HepG2 (cell line): ENCODE data around the gene GBA3. TPM values are rescaled to one million over a fixed set of nuclear protein-coding genes. Genes with fewer than 3 reads are reported as not detected.

Experiments
- ATAC-seq: fragments of 200-7000 bp; cut with Tn5 transposase; 3 replicates; pipeline ENCODE4 v1.9.1; 2020; ENCODE audit warnings: mild to moderate bottlenecking, moderate library complexity
- BruUV-seq: library from RNA; stranded (reverse); fragments of 400-500 nt; replicated peaks from 2 replicates; lab custom pipeline; 2021; lab: Mats Ljungman, UMichigan
- CTCF ChIA-PET: fragments of 300-600 bp; formaldehyde crosslinking; extraction: SDS; loops from one replicate; lab custom pipeline; 2021; ENCODE audit warnings: low total read pairs, inconsistent platforms, low intra/inter-chr PET ratio; lab: Yijun Ruan, JAX
- POLR2A ChIA-PET: fragments of 350-600 bp; sonication (Branson Sonifier 250); formaldehyde crosslinking; loops from one replicate; lab custom pipeline; 2020; ENCODE audit warnings: antibody characterized with exemption, inconsistent platforms; lab: Yijun Ruan, JAX
- DNase-seq: peaks from one replicate; pipeline ENCODE4 v3.0.0-alpha.2; 2015; ENCODE audit warnings: low spot score
- FAIRE-seq: peaks from 3 replicates; lab custom pipeline; 2011; peaks lifted over from hg19 to GRCh38; lab: Jason Lieb, UNC
- H2AFZ ChIP-seq: one replicate; pipeline ENCODE4 v1.6.1; 2011; ENCODE audit warnings: low read length, inconsistent platforms
- H3K27ac ChIP-seq: fragments of 300-600 bp; 3 replicates; pipeline ENCODE4 v1.8.0; 2011; ENCODE audit warnings: mixed run types, mild to moderate bottlenecking, mixed read lengths, low read length, inconsistent platforms; ENCODE audit not compliant: insufficient read depth; ENCODE audit errors: extremely low read length
- H3K27me3 ChIP-seq, 2 experiments: fragments of 200-600 bp in 1 of 2; 2 replicates in 1 of 2; 3 replicates in 1 of 2; pipeline versions ENCODE4 v1.6.0 to v1.8.0; 2011; ENCODE audit warnings: low read length in 2 of 2, mild to moderate bottlenecking in 2 of 2, moderate library complexity in 2 of 2, inconsistent platforms in 1 of 2; ENCODE audit not compliant: insufficient read depth in 2 of 2, control insufficient read depth in 1 of 2
- H3K36me3 ChIP-seq, 2 experiments: fragments of 200-600 bp in 1 of 2; replicated peaks in 1 of 2; 2 replicates in 1 of 2; 3 replicates in 1 of 2; pipeline versions ENCODE4 v1.5.1 to v1.8.0; 2011; ENCODE audit warnings: low read length in 2 of 2, inconsistent platforms in 1 of 2; ENCODE audit not compliant: insufficient read depth in 2 of 2, control insufficient read depth in 1 of 2
- H3K4me1 ChIP-seq: 2 replicates; pipeline ENCODE4 v1.5.1; 2012; ENCODE audit warnings: low read length, inconsistent platforms; ENCODE audit not compliant: insufficient read depth
- H3K4me2 ChIP-seq: 2 replicates; pipeline ENCODE4 v1.6.0; 2011; ENCODE audit warnings: low read depth, low read length, inconsistent platforms
- H3K4me3 ChIP-seq, 3 experiments: fragments of 200-600 bp in 1 of 3; sonication (generic), shearing (Covaris generic) in 1 of 3; replicated peaks in 1 of 3; 2 replicates each; pipeline ENCODE4 v1.5.1; 2011 to 2016; ENCODE audit warnings: low read length in 3 of 3, inconsistent platforms in 2 of 3, low read depth in 2 of 3, mild to moderate bottlenecking in 2 of 3, control low read depth in 1 of 3, mixed read lengths in 1 of 3; ENCODE audit not compliant: insufficient read depth in 1 of 3
- H3K79me2 ChIP-seq: one replicate; pipeline ENCODE4 v1.6.1; 2011; ENCODE audit warnings: low read length, inconsistent platforms; ENCODE audit not compliant: insufficient read depth
- H3K9ac ChIP-seq: 2 replicates; pipeline ENCODE4 v1.6.0; 2011; ENCODE audit warnings: mild to moderate bottlenecking, low read depth, low read length, inconsistent platforms; ENCODE audit not compliant: insufficient read depth
- H3K9me3 ChIP-seq: 2 replicates; pipeline ENCODE4 v1.5.1; 2012; ENCODE audit warnings: mild to moderate bottlenecking, low read length
- H4K20me1 ChIP-seq: 2 replicates; pipeline ENCODE4 v1.6.0; 2011; ENCODE audit warnings: inconsistent platforms, mild to moderate bottlenecking, low read length, moderate library complexity; ENCODE audit not compliant: insufficient read depth
- ADNP ChIP-seq: sonication (generic); formaldehyde crosslinking; IDR thresholded peaks from 2 replicates; pipeline ENCODE4 v1.4.0; 2020; ENCODE audit warnings: missing genetic modification reagents
- ATF6 ChIP-seq: sonication (generic); formaldehyde crosslinking; conservative IDR thresholded peaks from 2 replicates; pipeline ENCODE4 v1.4.0; 2020; ENCODE audit warnings: missing genetic modification reagents
- ETV5 ChIP-seq: IDR thresholded peaks from 2 replicates; pipeline ENCODE4 v1.6.1; 2018; ENCODE audit warnings: missing biosample characterization, missing genetic modification reagents, inconsistent platforms, borderline replicate concordance
- HDAC2 ChIP-seq: sonication (generic); formaldehyde crosslinking; IDR thresholded peaks from 2 replicates; pipeline ENCODE4 v1.4.0; 2020; ENCODE audit warnings: missing genetic modification reagents
- HMG20B ChIP-seq: conservative IDR thresholded peaks from 2 replicates; pipeline ENCODE4 v1.6.1; 2016; ENCODE audit warnings: missing genetic modification reagents, missing compliant biosample characterization
- MEF2D ChIP-seq: sonication (generic); formaldehyde crosslinking; IDR thresholded peaks from 2 replicates; pipeline ENCODE4 v1.5.1; 2020; ENCODE audit warnings: mild to moderate bottlenecking, missing genetic modification reagents
- MTF2 ChIP-seq: sonication (generic); formaldehyde crosslinking; IDR thresholded peaks from 2 replicates; pipeline ENCODE4 v1.5.0; 2020; ENCODE audit warnings: missing genetic modification reagents, borderline replicate concordance
- RFX1 ChIP-seq: fragments of 450-650 bp; IDR thresholded peaks from 2 replicates; pipeline ENCODE4 v1.6.1; 2017
- SALL1 ChIP-seq: sonication (generic); formaldehyde crosslinking; IDR thresholded peaks from 2 replicates; pipeline ENCODE4 v1.8.0; 2022; ENCODE audit warnings: mild to moderate bottlenecking, missing genetic modification reagents
- SIN3A ChIP-seq: IDR thresholded peaks from 2 replicates; pipeline ENCODE4 v1.6.1; 2011; ENCODE audit warnings: low read depth, mild to moderate bottlenecking, control low read depth, low read length, borderline replicate concordance
- SNAI1 ChIP-seq: sonication (generic); formaldehyde crosslinking; IDR thresholded peaks from 2 replicates; pipeline ENCODE4 v1.5.0; 2020; ENCODE audit warnings: mild to moderate bottlenecking, missing genetic modification reagents, borderline replicate concordance
- TBL1XR1 ChIP-seq: fragments of 150-350 bp; IDR thresholded peaks from 2 replicates; pipeline ENCODE4 v1.6.1; 2014; ENCODE audit warnings: borderline replicate concordance, low read length; ENCODE audit not compliant: partially characterized antibody
- TBX3 ChIP-seq: fragments of 450-650 bp; IDR thresholded peaks from 2 replicates; pipeline ENCODE4 v1.6.1; 2017; ENCODE audit warnings: antibody characterized with exemption, mild to moderate bottlenecking, inconsistent platforms, borderline replicate concordance
- ZBTB20 ChIP-seq: sonication (generic); formaldehyde crosslinking; IDR thresholded peaks from 2 replicates; pipeline ENCODE4 v1.8.1; 2023; ENCODE audit warnings: missing genetic modification reagents, low read depth, mild to moderate bottlenecking, borderline replicate concordance
- ZNF513 ChIP-seq: sonication (generic); formaldehyde crosslinking; conservative IDR thresholded peaks from 2 replicates; pipeline ENCODE4 v1.5.0; 2020; ENCODE audit warnings: missing genetic modification reagents
- ZNF672 ChIP-seq: sonication (generic); formaldehyde crosslinking; IDR thresholded peaks from 2 replicates; pipeline ENCODE4 v1.8.1; 2022; ENCODE audit warnings: missing genetic modification reagents
- ZNF839 ChIP-seq: sonication (generic); formaldehyde crosslinking; IDR thresholded peaks from 2 replicates; pipeline ENCODE4 v1.4.0; 2020; ENCODE audit warnings: missing genetic modification reagents, mild to moderate bottlenecking, borderline replicate concordance
- whole genome bisulfite sequencing: methylation state at CpG from one replicate; pipeline ENCODE4 v1.1.6; 2017; ENCODE audit warnings: low lambda C conversion rate; 5-methylcytosine and 5-hydroxymethylcytosine counted together
- in situ Hi-C: cut with HindIII; loops from 2 replicates; pipeline ENCODE4 v1.10.0; 2017; ENCODE audit warnings: low pct_unique_long_range_greater_than_20kb; ENCODE audit not compliant: extremely low pct_ligation_motif_present
- intact Hi-C: fragments of 100-400 bp; cut with micrococcal nuclease; formaldehyde crosslinking; loops from one replicate; pipeline ENCODE4 v1.10.0; 2022; ENCODE audit not compliant: unreplicated experiment
- polyA plus RNA-seq, 8 experiments: library from polyadenylated mRNA; depleted of rRNA in 3 of 8; stranded (reverse) in 7 of 8; unstranded in 1 of 8; fragments of >200 nt; fragmentation: Illumina TruSeq in 4 of 8; extraction: Trizol in 4 of 8; gene quantifications; 2 replicates each; pipeline versions ENCODE4 v1.2.1 to v1.2.3, GENCODE V29; 2011 to 2016; ENCODE audit warnings: low read depth in 4 of 8, missing spikeins in 1 of 8, mixed read lengths in 1 of 8; ENCODE audit not compliant: insufficient read depth in 1 of 8
- total RNA-seq, 5 experiments: library from RNA; depleted of rRNA; stranded (reverse); fragments of >200 nt; fragmentation: Illumina TruSeq; extraction: Trizol; gene quantifications; 2 replicates each; pipeline ENCODE4 v1.2.3, GENCODE V29; 2016; ENCODE audit warnings: low read depth in 1 of 5
- TF ChIP-seq, protein P1 (sequence below): IDR thresholded peaks from 2 replicates; pipeline ENCODE4 v1.6.1; 2012; ENCODE audit warnings: low read length, improper control_type of control experiment

Gene GBA3
- total and polyA plus RNA-seq, 2 of the 13 experiments (the other 11 are each of a cell fraction or from before 2014, with no cell fraction given) = 0.18 TPM; not detected in 1

DNA sequence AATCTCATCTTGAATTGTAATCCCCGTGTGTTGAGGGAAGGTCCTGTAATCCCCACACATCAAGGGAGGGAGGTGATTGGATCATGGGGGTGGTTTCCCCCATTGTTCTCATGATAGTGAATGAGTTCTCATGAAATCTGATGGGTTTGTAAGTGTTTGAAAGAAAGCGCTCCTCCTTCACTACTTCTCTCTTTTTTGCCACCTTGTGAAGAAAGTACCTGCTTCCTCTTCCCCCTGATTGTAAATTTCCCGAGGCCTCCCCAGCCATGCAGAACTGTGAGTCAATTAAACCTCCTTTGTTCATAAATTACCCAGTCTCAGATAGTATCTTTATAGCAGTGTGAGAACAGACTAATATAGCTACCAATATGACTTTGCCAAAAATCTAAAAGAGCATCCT, 41.1 kb downstream of the GBA3 start:
- TF ChIP-seq SIN3A (no peak), ZNF513 (CRISPR knock-in tag) (no peak), SALL1 (CRISPR knock-in tag) (no peak), ZNF672 (no peak), ADNP (no peak), HDAC2 (no peak), MEF2D (no peak), TBL1XR1 (no peak), ZBTB20 (CRISPR knock-in tag) (no peak), RFX1 (no peak), HMG20B (no peak), MTF2 (CRISPR knock-in tag) (no peak), ZNF839 (no peak), ETV5 (CRISPR knock-in tag) (no peak), SNAI1 (CRISPR knock-in tag) (no peak), TBX3 (no peak), ATF6 (no peak)
- TF ChIP-seq, protein P1, sequence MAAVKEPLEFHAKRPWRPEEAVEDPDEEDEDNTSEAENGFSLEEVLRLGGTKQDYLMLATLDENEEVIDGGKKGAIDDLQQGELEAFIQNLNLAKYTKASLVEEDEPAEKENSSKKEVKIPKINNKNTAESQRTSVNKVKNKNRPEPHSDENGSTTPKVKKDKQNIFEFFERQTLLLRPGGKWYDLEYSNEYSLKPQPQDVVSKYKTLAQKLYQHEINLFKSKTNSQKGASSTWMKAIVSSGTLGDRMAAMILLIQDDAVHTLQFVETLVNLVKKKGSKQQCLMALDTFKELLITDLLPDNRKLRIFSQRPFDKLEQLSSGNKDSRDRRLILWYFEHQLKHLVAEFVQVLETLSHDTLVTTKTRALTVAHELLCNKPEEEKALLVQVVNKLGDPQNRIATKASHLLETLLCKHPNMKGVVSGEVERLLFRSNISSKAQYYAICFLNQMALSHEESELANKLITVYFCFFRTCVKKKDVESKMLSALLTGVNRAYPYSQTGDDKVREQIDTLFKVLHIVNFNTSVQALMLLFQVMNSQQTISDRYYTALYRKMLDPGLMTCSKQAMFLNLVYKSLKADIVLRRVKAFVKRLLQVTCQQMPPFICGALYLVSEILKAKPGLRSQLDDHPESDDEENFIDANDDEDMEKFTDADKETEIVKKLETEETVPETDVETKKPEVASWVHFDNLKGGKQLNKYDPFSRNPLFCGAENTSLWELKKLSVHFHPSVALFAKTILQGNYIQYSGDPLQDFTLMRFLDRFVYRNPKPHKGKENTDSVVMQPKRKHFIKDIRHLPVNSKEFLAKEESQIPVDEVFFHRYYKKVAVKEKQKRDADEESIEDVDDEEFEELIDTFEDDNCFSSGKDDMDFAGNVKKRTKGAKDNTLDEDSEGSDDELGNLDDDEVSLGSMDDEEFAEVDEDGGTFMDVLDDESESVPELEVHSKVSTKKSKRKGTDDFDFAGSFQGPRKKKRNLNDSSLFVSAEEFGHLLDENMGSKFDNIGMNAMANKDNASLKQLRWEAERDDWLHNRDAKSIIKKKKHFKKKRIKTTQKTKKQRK = no peak
- H2AFZ ChIP-seq = no peak overlapping the region
- H3K9ac ChIP-seq = no peak overlapping the region
- no TSS peak for BruUV-seq
- no peak for FAIRE-seq
- H3K9me3 ChIP-seq = no peaks in the 10 kb centered on the region
- H3K4me3 ChIP-seq = no peak overlapping the region
- no peak for DNase-seq
- no peaks in the 10 kb centered on the region for H4K20me1 ChIP-seq
- WGBS = 25% methylated on average over 3 of the region's 3 CpGs
- intact Hi-C loops (no loop called here), in situ Hi-C loops (no loop called here)
- POLR2A ChIA-PET = no interaction called here
- H3K79me2 ChIP-seq = no peaks in the 10 kb centered on the region
- H3K4me2 ChIP-seq = no peak overlapping the region
- H3K4me1 ChIP-seq = no peaks in the 10 kb centered on the region
- no peaks in the 10 kb centered on the region for H3K36me3 ChIP-seq
- ATAC-seq = no peak
- H3K27ac ChIP-seq = no peak overlapping the region
- H3K27me3 ChIP-seq = no peaks in the 10 kb centered on the region; a peak in 1 of 5 replicates
- CTCF ChIA-PET = no interaction called here
